Stimulated activated CD4-positive, alpha-beta T cell treated with anti-CD3 and anti-CD28 coated beads, Interleukin-2, amount 100 ng/mL, for 4 hours (primary cell): ENCODE data around the gene ZSCAN16.
"Not testable (repeated sequence)": the region's sequence is repeated elsewhere in the genome, so short reads cannot be mapped to it uniquely, and the experiment has no call there.

ENCODE experiments used
- DNase-seq: peaks from one replicate; pipeline ENCODE4 v3.0.0-alpha.2; 2020; ENCODE audit warnings: low read depth

Gene ZSCAN16

GRCh38 chr6:28124350-28124970, at the start of gene ZSCAN16:
Gene ZSCAN16 (plus strand): TSS chr6:28124609. CDS start chr6:28125444, 835 bp downstream.
- peak; percentile 46 for DNase-seq

- no peak for DNase-seq
These were observed 46.4 kb upstream of the ZSCAN16 start for GRCh38 chr6:28078050-28078449.

- DNase-seq, result no peak
These were observed 45.6 kb upstream of the ZSCAN16 start for GRCh38 chr6:28078836-28079235.

- not testable (repeated sequence) for DNase-seq
These were observed 44.1 kb upstream of the ZSCAN16 start, which contains the start of gene ZNF165 for GRCh38 chr6:28080381-28080630. Gene ZNF165 (plus strand): TSS chr6:28080568. CDS start chr6:28085481, 4,913 bp downstream.

- peak; percentile 84 for DNase-seq
These were observed 43.6 kb upstream of the ZSCAN16 start for GRCh38 chr6:28080631-28081485.

- no peak for DNase-seq
These were observed 43.0 kb upstream of the ZSCAN16 start for GRCh38 chr6:28081486-28081751.

- DNase-seq, result no peak
These were observed 41.5 kb upstream of the ZSCAN16 start for GRCh38 chr6:28082939-28083338.

GRCh38 chr6:28089054-28089453, 35.4 kb upstream of the ZSCAN16 start:
- no peak for DNase-seq

GRCh38 chr6:28090917-28091586, 33.4 kb upstream of the ZSCAN16 start:
- DNase-seq, result no peak

- DNase-seq, result not testable (repeated sequence)
These were observed 22.2 kb upstream of the ZSCAN16 start for GRCh38 chr6:28102222-28102621.

GRCh38 chr6:28102699-28103098, 21.7 kb upstream of the ZSCAN16 start:
- not testable (repeated sequence) for DNase-seq

GRCh38 chr6:28104392-28105244, 19.8 kb upstream of the ZSCAN16 start:
- peak; percentile 76 for DNase-seq

- no peak for DNase-seq
These were observed 19.2 kb upstream of the ZSCAN16 start for GRCh38 chr6:28105245-28105639.

- no peak for DNase-seq
These were observed 16.9 kb upstream of the ZSCAN16 start for GRCh38 chr6:28107506-28107905.

- DNase-seq, result no peak
These were observed 12.4 kb upstream of the ZSCAN16 start for GRCh38 chr6:28111964-28112363.

- DNase-seq, result no peak
These were observed 8.6 kb upstream of the ZSCAN16 start for GRCh38 chr6:28115799-28116198.

GRCh38 chr6:28117386-28118050, 6.9 kb upstream of the ZSCAN16 start:
- DNase-seq, result no peak

GRCh38 chr6:28118217-28118616, 6.2 kb upstream of the ZSCAN16 start:
- no peak for DNase-seq

- no peak for DNase-seq
These were observed 2.5 kb upstream of the ZSCAN16 start for GRCh38 chr6:28121876-28122275.

GRCh38 chr6:28122283-28122682, 2.1 kb upstream of the ZSCAN16 start:
- not testable (repeated sequence) for DNase-seq

- no peak for DNase-seq
These were observed 553 bp downstream of the ZSCAN16 start for GRCh38 chr6:28124971-28125353.

GRCh38 chr6:28125401-28125800, 992 bp downstream of the ZSCAN16 start:
- DNase-seq, result no peak
